ENCODE results near the gene MRPS7. TPM values are rescaled to one million over a fixed set of nuclear protein-coding genes. Genes with fewer than 3 reads are reported as not detected.

MRPS7 gene
- total RNA-seq, 4 donors from 2014 or later: 27.1 to 54.0 (median 37.4) TPM

GRCh38 chr17:75231741-75232464 is 29.8 kb upstream of the MRPS7 start:
- intact Hi-C loops (cut with DNase I; ENCODE audit: low total_unique reads): no loop called here
- DNase-seq: no peak
- H3K27ac ChIP-seq: no peak overlapping the region
- no peaks in the 10 kb centered on the region for H3K9me3 ChIP-seq
- WGBS, 2 donors (ENCODE audit: low coverage in 1 of 2): 89 to 92% methylated on average over 3 to 18 of the region's 18 CpGs
- H3K36me3 ChIP-seq: peaks cover 0 to 40% (median 17%) of the 10 kb centered on the region in 4 donors
- H3K4me3 ChIP-seq: no peak overlapping the region
- no peaks in the 10 kb centered on the region for H3K4me1 ChIP-seq
- in situ Hi-C loops (cut with MboI; ENCODE audit: low pct_ligation_motif_present in 1 of 4, low pct_unique_long_range_greater_than_20kb in 1 of 4, low sequenced_read_pairs in 3 of 4): no loop called here
- TF ChIP-seq POLR2A (IDR thresholded peaks at IDR 0.05) (no peak), POLR2AphosphoS5 (IDR thresholded peaks at IDR 0.05) (no peak), EP300 (IDR thresholded peaks at IDR 0.05; ENCODE audit: low read depth) (no peak), CTCF (IDR thresholded peaks at IDR 0.05) (no peak)
- H3K27me3 ChIP-seq: no peaks in the 10 kb centered on the region

- Histone ChIP-seq H3K9me3 (no peaks in the 10 kb centered on the region), H3K27ac (no peak overlapping the region), H3K27me3 (no peaks in the 10 kb centered on the region), H3K36me3 (peaks cover 0 to 40% (median 16%) of the 10 kb centered on the region in 4 donors), H3K4me1 (no peaks in the 10 kb centered on the region), H3K4me3 (no peak overlapping the region)
- 98 to 100% methylated on average over 10 to 13 of the region's 13 CpGs for WGBS, 2 donors (ENCODE audit: low coverage in 1 of 2)
- DNase-seq: no peak
- intact Hi-C loops (cut with DNase I; ENCODE audit: low total_unique reads): no loop called here
- TF ChIP-seq EP300 (IDR thresholded peaks at IDR 0.05; ENCODE audit: low read depth) (no peak), POLR2A (IDR thresholded peaks at IDR 0.05) (no peak), CTCF (IDR thresholded peaks at IDR 0.05) (no peak), POLR2AphosphoS5 (IDR thresholded peaks at IDR 0.05) (no peak)
- in situ Hi-C loops (cut with MboI; ENCODE audit: low pct_ligation_motif_present in 1 of 4, low pct_unique_long_range_greater_than_20kb in 1 of 4, low sequenced_read_pairs in 3 of 4): no loop called here
Observed at GRCh38 chr17:75232786-75233185, 28.9 kb upstream of the MRPS7 start.

- in situ Hi-C loops (cut with MboI; ENCODE audit: low pct_ligation_motif_present in 1 of 4, low pct_unique_long_range_greater_than_20kb in 1 of 4, low sequenced_read_pairs in 3 of 4): no loop called here
- no peak for DNase-seq
- Histone ChIP-seq H3K4me1 (no peaks in the 10 kb centered on the region), H3K9me3 (no peaks in the 10 kb centered on the region), H3K4me3 (no peak overlapping the region), H3K27ac (no peak overlapping the region), H3K36me3 (peaks cover 0 to 45% (median 22%) of the 10 kb centered on the region in 4 donors), H3K27me3 (no peaks in the 10 kb centered on the region)
- intact Hi-C loops (cut with DNase I; ENCODE audit: low total_unique reads): no loop called here
- WGBS, 2 donors (ENCODE audit: low coverage in 1 of 2): 91% methylated on average over 11 of the region's 12 CpGs; no CpG with 5 or more reads in 1 of the 2 donors
- TF ChIP-seq POLR2A (IDR thresholded peaks at IDR 0.05) (no peak), POLR2AphosphoS5 (IDR thresholded peaks at IDR 0.05) (no peak), EP300 (IDR thresholded peaks at IDR 0.05; ENCODE audit: low read depth) (no peak), CTCF (IDR thresholded peaks at IDR 0.05) (no peak)
Observed at GRCh38 chr17:75237100-75238014, 24.3 kb upstream of the MRPS7 start.

- 71% methylated on average over 10 of the region's 11 CpGs; no CpG with 5 or more reads in 1 of the 2 donors for WGBS, 2 donors (ENCODE audit: low coverage in 1 of 2)
Observed at GRCh38 chr17:75238020-75238580, 23.6 kb upstream of the MRPS7 start.

More at GRCh38 chr17:75238020-75238580, 23.6 kb upstream of the MRPS7 start:
- intact Hi-C loops (cut with DNase I; ENCODE audit: low total_unique reads): no loop called here
- DNase-seq: no peak
- Histone ChIP-seq H3K27me3 (no peaks in the 10 kb centered on the region), H3K4me1 (no peaks in the 10 kb centered on the region), H3K27ac (no peak overlapping the region), H3K4me3 (no peak overlapping the region), H3K36me3 (peaks cover 0 to 45% (median 21%) of the 10 kb centered on the region in 4 donors), H3K9me3 (no peaks in the 10 kb centered on the region)
- in situ Hi-C loops (cut with MboI; ENCODE audit: low pct_ligation_motif_present in 1 of 4, low pct_unique_long_range_greater_than_20kb in 1 of 4, low sequenced_read_pairs in 3 of 4): no loop called here
- TF ChIP-seq EP300 (IDR thresholded peaks at IDR 0.05; ENCODE audit: low read depth): no peak
- TF ChIP-seq POLR2A (IDR thresholded peaks at IDR 0.05): no peak
- no peak for TF ChIP-seq CTCF (IDR thresholded peaks at IDR 0.05)
- TF ChIP-seq POLR2AphosphoS5 (IDR thresholded peaks at IDR 0.05): no peak
